NCI-H2171 (cell line): ENCODE measurements around the gene CCDC157.

Experiments
- DNase-seq: peaks from one replicate; lab custom pipeline; 2025; lab: John Stamatoyannopoulos, UW

Gene CCDC157

GRCh38 chr22:30413745-30414524, 57.1 kb downstream of the CCDC157 start:
- no peak for DNase-seq

GRCh38 chr22:30414525-30415047, 57.8 kb downstream of the CCDC157 start:
- no peak for DNase-seq

DNA sequence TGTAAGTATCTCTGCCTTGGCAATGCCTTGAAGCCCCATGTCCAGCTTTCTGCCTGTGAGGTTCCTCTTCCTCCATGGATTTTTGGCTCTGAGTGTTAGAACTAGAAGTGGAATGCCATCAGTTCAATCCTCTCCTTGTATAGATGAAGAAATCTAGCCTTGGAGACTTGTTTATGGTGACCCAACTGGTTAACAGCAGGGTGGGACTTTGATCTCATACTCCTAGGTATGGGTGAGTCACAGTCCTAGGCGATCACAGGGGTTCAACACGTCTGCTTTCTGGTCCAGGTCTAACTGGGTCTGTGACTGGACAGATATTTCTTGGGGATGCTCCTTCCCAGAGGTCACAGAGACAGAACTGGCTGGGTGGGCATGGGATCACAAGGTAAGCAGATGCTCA, 59.6 kb downstream of the CCDC157 start:
- no peak for DNase-seq

- no peak for DNase-seq
Measured at GRCh38 chr22:30416837-30417236, 60.0 kb downstream of the CCDC157 start.

GRCh38 chr22:30420347-30421125, 63.7 kb downstream of the CCDC157 start:
- no peak for DNase-seq

- DNase-seq = no peak
Measured at GRCh38 chr22:30421695-30422480, 65.1 kb downstream of the CCDC157 start.

DNA sequence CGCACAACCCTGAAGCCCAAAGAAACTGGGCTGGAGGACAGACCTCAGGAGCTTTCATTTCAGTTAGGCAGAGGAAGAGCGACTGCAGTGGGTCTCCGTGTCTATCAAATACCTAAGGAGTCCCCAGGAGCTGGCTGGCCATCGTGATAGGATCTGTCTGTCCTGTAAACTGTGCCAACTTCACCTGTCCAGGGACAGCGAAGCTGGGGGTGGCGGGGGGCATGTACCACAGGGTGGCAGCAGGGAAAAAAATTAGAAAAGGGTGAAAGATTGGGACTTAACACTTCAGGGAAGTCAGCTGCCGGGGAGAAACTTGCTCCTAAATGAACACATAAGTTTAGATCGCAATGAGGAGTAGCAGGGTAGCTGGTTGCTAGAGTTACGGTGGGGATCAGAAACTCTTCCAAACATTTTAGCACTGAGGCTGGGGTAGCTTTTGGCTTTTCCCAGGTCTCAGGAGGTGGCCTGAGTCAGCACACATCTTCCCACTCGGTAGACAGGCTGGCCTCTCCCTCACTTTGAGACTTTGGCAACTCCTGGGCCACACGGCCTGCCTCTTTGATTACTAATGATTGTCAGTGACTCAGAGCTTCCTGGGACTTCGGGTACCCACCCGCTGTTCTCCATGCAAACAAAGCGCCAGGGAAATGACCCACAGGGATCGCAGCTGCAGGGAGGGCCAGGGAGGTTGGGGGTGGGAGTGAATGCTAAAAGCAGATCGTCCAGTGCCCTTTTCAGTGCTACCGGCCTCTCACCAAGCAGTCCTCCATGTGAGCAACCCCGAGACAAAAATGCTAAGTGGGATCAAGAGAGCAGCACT, 65.9 kb downstream of the CCDC157 start:
- DNase-seq = no peak

- peak; percentile 74 for DNase-seq
Measured at GRCh38 chr22:30423301-30423958, 66.6 kb downstream of the CCDC157 start.

- DNase-seq = peak; percentile 99
Measured at GRCh38 chr22:30423959-30424533, 67.2 kb downstream of the CCDC157 start.

DNA sequence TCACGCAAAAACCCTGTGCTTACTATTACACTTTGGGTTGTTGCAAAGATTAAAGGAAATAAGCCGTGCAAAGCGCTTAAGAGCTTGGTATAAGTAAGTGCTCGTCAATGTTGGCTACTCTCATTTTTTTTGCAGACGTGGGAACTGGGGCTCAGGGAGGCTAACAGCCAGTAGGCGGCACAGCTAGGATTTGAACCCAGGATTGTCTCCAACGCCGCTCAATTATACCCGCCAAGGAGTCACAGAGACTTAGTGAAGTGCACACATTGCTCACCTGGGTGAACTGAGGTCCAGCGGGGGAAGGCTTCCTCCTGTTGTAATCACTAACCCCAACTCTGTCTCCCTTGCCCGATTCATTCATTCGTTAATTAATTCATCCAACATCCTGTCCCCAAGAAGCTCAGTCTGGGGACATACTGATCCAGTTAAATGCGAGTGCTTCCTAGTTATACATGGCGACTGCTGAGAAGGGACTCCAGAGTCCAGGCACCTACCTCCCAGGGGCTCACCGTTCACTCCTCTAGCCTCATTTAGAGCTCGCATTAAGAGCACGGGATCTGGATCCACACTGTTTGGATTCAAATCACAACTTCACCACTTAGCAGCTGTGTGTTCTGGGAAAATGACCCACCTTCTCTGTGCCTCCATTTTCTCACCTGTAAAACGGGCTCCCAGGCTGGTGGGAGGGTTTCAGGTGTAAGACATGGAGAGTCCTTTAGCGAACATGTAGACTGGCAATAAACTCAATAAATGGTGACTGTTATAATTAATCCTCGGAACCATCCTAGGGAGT, 67.9 kb downstream of the CCDC157 start:
- no peak for DNase-seq

DNA sequence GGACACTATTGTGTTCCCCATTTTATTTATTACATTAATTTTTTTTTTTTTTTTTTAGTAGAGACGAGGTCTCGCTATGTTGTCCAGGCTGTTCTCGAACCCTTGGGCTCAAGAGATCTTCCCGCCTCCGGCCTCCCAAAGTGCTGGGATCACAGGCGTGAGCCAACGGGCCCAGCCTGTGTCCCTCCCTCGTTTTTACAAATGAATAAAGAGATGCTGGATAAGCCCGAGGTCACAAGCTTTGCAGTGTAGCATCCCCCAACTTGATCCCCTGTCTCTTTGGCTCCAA, 68.5 kb downstream of the CCDC157 start:
- DNase-seq = no peak

DNA sequence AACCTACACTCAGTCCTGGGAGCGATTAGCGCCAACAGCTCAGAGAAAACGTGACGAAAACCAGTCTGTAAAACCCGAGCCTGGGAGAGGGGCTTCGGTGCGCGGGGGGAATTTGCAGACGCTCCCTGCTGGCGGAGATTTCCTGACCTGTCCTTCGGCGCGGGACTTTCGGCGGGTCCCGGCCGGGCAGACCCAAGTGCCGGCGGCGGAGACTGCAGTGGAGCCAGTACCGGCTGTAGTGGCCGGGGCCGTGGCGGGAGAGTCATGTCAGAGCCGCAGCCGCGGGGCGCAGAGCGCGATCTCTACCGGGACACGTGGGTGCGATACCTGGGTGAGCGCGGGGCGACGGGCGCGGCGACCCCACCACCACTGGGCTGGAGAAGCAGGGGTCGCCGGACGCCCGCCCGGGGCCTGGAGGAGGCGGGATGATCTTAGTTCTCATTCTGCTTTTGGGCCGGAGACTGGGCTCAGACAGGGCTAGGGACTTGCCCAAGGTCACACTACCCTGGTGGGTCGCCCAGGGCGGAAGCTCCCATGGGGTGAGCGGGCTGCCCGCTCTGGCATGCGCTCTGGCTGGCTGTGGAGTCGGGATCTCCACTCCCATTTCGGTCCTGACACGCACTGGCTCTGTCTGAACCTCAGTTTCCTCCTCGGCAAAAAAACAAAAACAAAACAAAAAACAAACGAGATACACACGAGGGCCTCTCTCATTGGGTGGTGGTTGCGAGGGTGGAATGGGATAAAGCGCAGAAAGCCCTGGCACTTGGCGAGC, 69.0 kb downstream of the CCDC157 start, which contains the start of gene MTFP1:
Gene MTFP1, plus strand, starts transcription at position 153 of the 772 bp plus-strand sequence. Its CDS starts 112 bp downstream, at position 265.
- peak; percentile 62 for DNase-seq
